Measurements from ENCODE around the gene KLK12.

The KLK12 gene

GRCh38 chr19:51044327-51044726 is 9.5 kb upstream of the KLK12 start:
- no peak for DNase-seq

- DNase-seq, result no peak
Observed at GRCh38 chr19:51043497-51043896, 8.7 kb upstream of the KLK12 start.

GRCh38 chr19:51040151-51040550 is 5.3 kb upstream of the KLK12 start:
- no peak for DNase-seq

GRCh38 chr19:51036519-51036918 is 1.7 kb upstream of the KLK12 start:
- DNase-seq, result no peak

GRCh38 chr19:51031880-51032225 is 2.9 kb downstream of the KLK12 start:
- no peak for DNase-seq

GRCh38 chr19:51031220-51031879 is 3.5 kb downstream of the KLK12 start:
- no peak for DNase-seq

GRCh38 chr19:51030631-51031030 is 4.2 kb downstream of the KLK12 start:
- no peak for DNase-seq

- DNase-seq, result no peak
Observed at GRCh38 chr19:51029718-51030117, 5.1 kb downstream of the KLK12 start.

- DNase-seq, result peak; percentile 72
Observed at GRCh38 chr19:51027873-51028272, 6.9 kb downstream of the KLK12 start.

- no peak for DNase-seq
Observed at GRCh38 chr19:51027126-51027806, 7.5 kb downstream of the KLK12 start.

- DNase-seq, result no peak
Observed at GRCh38 chr19:51026554-51026831, 8.3 kb downstream of the KLK12 start, which contains the start of gene KLK11. Gene KLK11 (minus strand): TSS chr19:51026616. CDS start chr19:51025631, 985 bp downstream.

- no peak for DNase-seq
Observed at GRCh38 chr19:51025809-51026553, 8.8 kb downstream of the KLK12 start.

GRCh38 chr19:51025401-51025800 is 9.4 kb downstream of the KLK12 start:
- DNase-seq, result no peak

- no peak for DNase-seq
Observed at GRCh38 chr19:51024924-51025323, 9.9 kb downstream of the KLK12 start.

- DNase-seq, result no peak
Observed at GRCh38 chr19:51023946-51024345, 10.9 kb downstream of the KLK12 start.

GRCh38 chr19:51022526-51022925 is 12.3 kb downstream of the KLK12 start:
- DNase-seq, result no peak

GRCh38 chr19:51020988-51021651 is 13.7 kb downstream of the KLK12 start:
- peak; percentile 66 to 72 for DNase-seq

- no peak for DNase-seq
Observed at GRCh38 chr19:51019544-51019925, 15.3 kb downstream of the KLK12 start, which contains the start of gene KLK10. Gene KLK10 (minus strand): TSS chr19:51019709. CDS start chr19:51019130, 579 bp downstream.

- DNase-seq, result no peak
Observed at GRCh38 chr19:51018745-51019543, 15.9 kb downstream of the KLK12 start.

- peak; percentile 35 to 43 for DNase-seq
Observed at GRCh38 chr19:51016798-51017683, 17.8 kb downstream of the KLK12 start.

- DNase-seq, result no peak
Observed at GRCh38 chr19:51015691-51016267, 19.0 kb downstream of the KLK12 start.

Data from Kasumi-1 (cell line).